ENCODE data around the gene TP53TG5.

The TP53TG5 gene

GRCh38 chr20:45344168-45344860 is 33.8 kb downstream of the TP53TG5 start:
- DNase-seq: peak; percentile 53

DNA sequence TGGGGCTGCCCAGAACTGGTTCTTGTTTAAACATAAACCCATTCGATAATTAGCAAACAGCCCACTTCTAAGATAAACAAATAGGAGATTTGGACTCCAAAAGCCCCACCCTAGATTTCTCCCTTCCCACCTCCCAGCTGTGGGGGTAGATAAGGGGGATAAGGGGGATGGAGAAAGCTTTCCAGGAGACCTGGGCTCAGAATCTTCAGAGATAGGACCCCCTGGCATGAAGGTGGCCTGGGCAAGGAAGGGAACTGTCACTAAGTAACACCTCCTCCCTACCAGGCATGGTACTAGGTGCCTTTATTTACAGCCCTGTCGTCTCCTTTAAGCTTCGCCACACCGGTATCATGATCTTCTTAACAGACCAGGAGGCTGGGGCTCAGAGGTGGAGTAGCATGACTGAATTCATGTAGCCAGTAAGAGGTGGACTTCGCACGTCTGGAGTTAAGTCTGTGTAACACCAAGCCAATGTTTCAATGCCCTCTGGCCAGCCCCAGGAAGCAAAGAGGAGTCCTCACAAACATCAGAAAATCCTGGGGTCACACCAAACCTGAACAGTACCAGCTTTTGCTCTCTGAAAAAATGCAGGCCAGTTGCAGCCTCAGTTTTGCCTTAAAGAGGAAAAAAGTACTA is 34.5 kb downstream of the TP53TG5 start:
- peak; percentile 90 for DNase-seq

DNA sequence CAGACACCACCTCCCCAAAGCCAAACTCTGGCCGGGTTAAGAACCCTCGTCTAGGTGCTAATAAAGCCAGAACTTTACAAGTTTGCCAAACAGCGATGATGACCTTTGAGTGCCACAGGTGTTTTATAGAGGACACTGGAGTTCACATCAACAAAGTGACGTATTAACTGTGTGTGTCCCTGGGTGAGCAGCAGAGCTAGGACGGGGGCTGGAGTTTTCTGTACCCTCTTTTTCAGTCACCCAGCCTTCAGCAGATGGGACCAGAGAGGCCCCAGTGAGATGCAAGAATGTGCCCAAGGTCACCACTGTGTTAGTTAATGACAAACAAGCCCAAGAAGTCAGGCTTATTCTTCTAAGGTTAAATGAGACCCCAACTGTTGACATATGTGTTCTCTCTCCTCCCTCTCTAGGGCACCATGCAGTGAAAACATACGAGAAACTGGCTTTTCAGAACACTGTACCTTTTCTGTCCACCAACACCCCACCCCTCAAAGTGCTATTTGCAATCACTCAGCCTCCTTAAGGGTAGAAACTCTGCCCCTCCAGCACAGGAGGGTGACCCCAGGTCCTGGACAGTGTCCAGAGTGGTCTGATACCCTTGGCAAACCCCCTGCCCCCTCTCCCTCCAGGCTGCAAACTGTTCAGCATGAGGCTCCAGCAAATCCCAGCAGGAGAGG is 35.1 kb downstream of the TP53TG5 start:
- peak; percentile 78 for DNase-seq

DNA sequence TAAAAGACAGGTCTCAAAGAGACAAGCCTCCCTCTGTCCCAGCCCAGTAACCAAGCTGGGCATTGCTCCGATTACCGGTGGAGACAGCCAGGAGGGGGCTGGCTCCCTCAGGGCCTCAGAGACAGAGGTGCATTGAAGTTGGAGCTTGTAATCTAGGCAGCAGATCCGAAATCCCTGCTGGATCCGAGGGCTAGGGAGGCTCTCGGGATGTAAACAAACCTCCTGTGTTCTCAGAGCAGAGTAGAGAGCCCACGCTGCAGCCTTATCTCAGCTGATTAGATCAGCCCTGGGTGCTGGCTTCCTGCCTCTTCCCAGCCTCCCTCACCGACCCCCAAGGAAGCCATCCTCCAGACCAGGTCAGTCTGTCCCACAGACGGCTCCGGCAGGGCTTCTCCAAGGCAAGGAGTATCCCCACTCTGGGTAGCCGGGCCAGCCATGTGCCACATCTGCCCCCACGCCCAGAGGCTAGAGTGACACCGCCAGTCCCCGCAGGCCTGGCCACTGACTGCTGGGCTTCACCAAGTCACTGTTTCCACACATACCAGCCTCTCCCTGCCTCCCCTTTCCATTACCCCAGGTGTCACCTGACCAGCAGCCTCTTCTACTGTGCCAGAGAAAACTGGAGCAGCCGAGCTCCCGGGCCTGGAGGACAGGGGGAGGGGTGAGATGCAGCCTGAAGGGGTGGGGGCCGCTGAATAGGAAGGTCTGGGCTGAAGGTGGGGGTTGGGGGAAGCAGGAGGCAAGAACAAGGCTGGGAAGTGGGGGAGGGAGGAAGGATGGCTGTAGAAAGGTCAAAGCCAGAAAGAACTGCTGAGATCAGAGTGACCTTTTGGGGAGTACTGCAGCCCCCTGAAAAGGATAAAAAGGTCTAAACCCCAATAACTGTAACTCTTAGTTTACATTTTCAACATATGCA is 35.9 kb downstream of the TP53TG5 start:
- peak; percentile 78 for DNase-seq

GRCh38 chr20:45341579-45341938 is 36.6 kb downstream of the TP53TG5 start:
- DNase-seq: peak; percentile 60

DNA sequence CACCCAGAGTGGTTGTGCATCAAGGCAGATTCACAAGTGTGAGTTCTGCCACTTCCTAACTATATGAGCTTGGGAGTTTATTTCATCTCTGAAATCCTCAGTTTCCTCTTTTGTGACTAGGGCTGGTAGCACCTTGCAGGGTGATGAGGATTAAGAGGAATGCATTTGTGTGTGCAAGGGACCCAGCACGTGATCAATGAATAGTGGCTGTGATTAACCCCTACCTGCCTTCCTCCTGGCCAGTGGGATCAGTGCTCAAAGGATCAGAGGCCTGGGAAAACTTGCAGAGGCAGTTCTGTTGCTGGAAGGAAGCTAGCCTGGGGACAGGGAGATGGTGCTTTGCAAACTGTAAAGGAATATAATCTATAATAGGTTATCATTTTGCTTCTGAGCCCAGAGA is 37.2 kb downstream of the TP53TG5 start:
- peak; percentile 13 for DNase-seq

- DNase-seq: peak; percentile 38
These were observed 37.8 kb downstream of the TP53TG5 start for GRCh38 chr20:45340236-45340847.

DNA sequence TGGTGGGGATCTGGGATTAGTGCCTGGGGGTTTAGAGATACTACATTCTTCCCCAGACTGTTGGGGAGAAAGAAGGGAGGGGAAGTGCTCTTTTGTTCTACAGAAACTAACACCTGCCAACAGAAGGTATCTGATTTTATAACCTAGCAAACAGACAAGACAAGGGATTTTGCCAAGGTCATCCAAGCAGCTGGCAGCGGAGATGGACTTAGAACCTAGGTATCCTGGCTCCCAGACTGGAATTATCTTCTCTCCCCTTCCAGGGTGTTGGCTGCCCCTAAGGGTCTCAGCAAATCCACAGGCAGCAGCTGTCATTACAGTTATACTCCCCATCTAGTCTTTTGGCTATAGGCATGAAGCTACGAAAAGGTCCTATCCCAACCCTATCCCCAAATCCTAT is 38.3 kb downstream of the TP53TG5 start:
- peak; percentile 72 for DNase-seq

- DNase-seq: no peak
These were observed 39.0 kb downstream of the TP53TG5 start for GRCh38 chr20:45339084-45339483.

GRCh38 chr20:45338121-45339030 is 39.7 kb downstream of the TP53TG5 start:
- no peak for DNase-seq

DNA sequence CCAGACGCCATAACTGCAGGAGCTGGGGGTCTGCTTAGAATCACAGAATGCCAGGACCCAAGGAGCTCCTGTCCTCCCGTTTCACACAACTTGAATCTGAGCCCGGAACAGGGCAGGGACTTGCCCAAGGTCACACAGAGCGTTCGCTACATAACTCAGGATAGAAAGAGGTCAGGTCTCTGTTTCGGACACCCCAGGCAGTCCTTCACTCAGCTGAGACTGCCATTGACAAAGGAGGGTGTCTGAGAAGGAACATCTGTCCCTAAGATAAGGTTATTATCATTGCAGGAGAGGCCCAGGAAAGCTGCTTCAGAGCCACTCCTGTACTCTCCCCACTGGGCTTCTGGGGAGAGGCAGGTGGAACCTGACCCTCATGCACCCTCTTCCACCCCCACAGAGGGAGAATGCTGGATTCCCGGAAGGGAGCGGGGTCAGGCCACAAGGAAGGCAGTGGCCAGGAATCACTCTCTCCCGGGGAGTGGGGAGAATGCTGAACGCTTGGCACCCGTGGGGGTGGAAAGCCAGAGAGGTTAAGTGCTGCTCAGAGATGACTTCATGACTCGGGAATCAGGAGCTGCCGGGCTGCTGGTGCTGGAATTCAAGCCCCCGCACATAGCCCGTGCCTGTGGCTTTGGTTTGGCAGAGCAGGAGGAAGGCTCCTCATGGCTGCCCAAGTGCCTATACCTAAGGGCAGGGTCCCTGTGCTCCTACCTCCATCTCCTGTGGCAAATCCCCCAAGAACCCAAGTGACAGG is 40.6 kb downstream of the TP53TG5 start:
- DNase-seq: no peak

- DNase-seq: no peak
These were observed 41.4 kb downstream of the TP53TG5 start for GRCh38 chr20:45336530-45337366.

DNA sequence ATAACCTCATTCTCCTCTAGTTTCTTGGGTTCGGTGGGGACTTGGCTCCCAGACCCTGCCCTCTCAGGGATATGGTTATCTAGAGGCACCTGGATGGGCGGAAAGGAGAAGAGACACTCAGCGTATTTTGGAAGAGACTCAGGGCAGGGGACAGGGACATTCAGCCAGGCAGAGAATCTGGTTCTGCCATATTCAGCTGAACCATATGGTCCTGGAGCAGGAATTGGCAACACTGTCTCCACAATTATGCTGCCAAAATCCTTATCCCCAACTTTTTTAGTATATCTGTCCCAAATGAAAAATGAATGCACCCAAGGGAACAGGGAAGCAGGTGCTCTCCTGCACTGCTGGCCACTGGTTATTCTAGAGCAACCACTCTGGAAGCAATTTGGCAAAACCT is 47.6 kb downstream of the TP53TG5 start:
- no peak for DNase-seq

DNA sequence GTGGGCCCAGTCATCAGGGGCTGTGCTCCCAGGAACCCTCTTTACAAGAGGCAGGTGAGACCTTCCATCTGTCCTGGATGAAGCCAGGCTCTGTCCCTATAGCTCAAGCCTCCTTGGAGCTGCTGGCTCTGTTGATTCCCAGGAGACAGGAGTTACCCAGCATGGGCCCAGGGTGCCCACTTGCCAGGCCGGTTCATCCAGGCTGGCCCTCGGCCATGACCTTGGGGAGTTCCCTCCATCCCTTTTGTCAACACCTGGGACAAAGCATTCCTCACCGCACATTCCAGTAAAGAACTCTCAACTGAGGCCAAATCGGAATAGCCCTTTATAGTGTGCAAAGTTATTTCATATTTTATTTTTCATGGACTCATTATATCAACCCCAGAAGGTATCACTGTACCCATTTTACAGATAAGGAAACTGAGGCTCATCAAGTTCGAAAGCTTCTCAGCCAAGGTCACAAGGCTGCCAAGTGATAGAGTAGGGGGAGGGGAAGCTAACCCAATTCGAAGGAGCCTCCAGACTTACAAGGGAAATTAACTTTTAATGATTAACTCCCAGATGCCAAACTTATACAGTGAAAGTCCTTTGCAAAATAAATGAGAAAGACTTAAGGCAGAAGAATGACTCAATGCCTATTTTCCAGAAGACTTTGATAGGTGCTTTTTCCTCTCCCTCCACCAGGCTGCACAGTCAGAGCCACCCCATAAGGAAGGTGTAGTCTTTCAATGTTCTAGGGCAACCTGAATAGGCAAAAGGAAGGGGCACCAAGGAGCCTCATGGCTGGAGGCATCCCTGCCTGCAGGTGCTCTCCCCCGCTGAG is 48.4 kb downstream of the TP53TG5 start:
- DNase-seq: no peak

- no peak for DNase-seq
These were observed 49.7 kb downstream of the TP53TG5 start for GRCh38 chr20:45328451-45328850.

GRCh38 chr20:45325371-45325770 is 52.8 kb downstream of the TP53TG5 start:
- no peak for DNase-seq

DNA sequence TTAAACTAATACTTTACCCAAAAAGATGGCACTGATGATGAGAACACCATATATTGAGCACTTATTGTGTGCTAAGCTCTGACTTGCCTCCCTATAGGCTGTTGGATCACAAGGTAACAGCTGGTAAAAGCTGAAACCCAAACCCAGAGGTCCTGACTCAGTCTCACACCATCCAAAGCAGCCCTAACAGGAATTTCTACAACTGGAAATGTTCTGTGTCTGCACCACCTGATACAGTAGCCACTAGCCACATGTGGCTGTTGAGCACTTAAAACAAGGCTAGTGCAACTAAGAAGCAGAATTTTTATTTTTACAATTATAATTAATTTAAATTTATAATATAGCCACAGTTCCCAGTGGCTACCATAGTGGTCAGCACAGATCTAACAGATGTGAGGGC is 54.4 kb downstream of the TP53TG5 start:
- DNase-seq: no peak

- peak; percentile 36 for DNase-seq
These were observed 55.2 kb downstream of the TP53TG5 start for GRCh38 chr20:45322952-45323383.

All from NCI-H69 (cell line).